HG02938 (cell line): ENCODE measurements around the gene CMC2.

Experiments
- ATAC-seq: cut with Tn5 transposase; IDR thresholded peaks from one replicate; pipeline ENCODE4 v1.9.1; 2021; ENCODE audit warnings: mild to moderate bottlenecking, moderate library complexity; ENCODE audit not compliant: unreplicated experiment

CMC2 gene

DNA sequence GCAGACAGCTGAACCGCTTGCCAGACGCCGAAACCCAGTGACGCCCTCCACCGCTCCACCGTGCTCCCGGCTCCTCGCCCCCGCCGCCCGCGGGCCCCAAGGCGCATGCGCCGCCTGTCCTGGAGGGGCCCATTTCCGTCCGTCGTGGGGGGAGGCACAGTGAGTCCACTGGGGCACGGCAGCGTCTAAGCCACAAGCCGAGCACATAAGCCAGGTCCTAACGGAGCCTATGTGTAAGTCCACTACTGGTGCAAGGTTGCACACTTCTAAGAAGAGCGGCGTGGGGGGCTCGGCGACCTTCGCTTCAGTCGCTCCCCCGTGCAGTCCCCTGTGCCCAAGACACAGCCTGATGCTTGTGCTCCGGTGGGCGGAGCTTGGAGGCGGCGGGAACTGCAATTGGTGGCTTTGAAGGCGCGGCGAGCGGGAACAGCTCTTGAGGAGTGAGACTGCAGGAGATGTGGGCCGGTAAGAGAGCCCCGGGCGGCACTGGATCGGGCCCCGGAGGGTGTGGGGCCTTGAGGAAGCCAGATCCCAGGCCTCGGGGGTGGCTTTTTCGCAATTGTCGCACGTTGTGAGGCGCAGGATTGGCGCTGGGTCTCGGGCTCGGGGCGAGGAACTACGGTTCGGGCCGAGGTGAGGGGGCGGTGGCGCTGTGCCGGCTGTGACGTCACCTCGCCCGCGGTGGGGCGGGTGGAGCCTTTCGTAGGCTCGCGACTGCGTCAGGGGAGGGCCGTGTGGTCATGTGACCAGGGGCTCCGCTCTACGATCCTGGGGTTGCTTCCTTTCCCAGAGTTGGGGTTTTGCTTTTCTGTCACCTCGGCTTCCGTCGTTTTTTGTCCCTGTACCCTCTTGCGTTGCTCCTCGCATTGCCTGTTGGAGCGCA is at the start of gene CMC2, which contains the start of gene CENPN:
CMC2 (minus strand) TSS at position 73 of the 883 bp plus-strand sequence. CDS start 9,491 bp downstream, outside the sequence.
CENPN (plus strand) TSS at position 402 of the 883 bp plus-strand sequence. CDS start 4,726 bp downstream, outside the sequence.
- ATAC-seq: peak; percentile 86

DNA sequence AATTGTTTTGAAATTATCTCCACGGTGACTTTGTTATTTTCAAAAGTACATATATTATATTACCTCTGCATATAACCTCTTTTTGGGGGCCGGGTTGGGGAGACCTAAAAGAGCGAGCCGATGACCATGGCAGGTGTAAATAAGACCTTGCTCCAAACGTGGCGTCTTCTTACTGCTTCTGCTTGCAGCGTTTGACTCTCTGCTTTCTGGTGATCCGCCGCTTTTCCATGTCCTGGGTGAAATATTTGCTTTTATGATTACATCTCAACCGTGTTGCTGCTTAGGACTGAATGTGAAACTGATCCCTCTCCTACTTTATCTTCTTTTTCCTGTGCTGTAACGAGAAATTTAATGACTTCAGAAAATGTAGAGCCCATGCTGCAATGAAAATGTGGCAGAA is 47.1 kb upstream of the CMC2 start:
- ATAC-seq: no peak

DNA sequence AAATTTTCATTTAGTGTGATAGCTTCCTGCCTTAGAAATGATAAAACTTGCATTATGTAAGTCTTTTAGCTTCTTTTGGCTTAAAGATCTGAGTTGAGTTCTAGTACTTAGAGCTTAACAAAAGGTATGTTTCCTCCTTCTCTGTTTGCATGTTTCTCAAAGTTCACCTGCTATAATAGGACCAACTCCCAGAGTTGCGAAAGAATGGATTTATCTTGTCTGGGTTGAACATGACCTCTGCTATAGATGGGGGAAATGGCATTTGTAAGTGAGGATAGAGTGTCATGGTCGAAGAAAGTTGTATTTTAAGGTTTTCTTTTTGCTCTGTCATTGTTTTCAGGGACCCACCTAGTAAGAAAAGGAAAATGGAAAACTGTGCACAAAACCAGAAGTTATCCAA is 36.1 kb upstream of the CMC2 start:
- no peak for ATAC-seq

DNA sequence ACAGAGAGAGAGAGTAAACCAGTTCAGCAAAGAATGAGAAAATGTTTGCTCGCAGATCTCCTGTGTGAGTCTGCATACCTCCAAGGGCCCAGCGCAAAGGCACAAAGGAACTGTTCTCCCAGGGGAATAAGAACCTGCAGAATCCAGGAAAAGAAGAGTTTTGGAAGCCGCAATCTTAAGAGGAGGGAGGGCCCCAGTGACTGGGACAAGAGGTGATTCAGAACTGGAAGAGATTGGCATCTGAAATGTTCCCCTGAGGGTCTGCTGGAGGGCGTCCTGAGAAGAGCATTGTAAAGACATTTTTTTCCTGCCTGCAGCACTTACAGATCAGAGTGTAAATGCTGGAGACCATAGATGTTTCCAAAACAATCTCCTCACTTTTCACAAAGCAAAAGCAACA is 35.0 kb upstream of the CMC2 start:
- no peak for ATAC-seq

DNA sequence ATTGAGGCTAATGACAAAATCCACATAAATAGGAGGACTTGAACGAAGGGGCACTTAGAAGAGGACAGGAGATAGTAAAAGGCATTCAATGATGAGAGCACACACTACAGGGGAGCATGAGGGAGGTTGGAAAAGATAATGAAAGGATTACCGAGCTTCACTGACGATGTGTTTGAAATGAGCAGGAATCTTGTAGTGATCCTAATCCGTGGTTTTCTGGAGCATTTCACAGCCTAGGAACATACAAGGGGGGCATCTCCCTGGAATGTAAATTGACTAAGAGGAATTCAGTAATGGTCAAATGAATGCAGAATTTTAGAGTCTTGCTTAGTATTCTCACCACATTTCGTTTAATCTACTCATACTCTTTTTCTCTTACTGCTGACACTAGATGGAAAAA is 34.2 kb upstream of the CMC2 start:
- ATAC-seq: no peak

DNA sequence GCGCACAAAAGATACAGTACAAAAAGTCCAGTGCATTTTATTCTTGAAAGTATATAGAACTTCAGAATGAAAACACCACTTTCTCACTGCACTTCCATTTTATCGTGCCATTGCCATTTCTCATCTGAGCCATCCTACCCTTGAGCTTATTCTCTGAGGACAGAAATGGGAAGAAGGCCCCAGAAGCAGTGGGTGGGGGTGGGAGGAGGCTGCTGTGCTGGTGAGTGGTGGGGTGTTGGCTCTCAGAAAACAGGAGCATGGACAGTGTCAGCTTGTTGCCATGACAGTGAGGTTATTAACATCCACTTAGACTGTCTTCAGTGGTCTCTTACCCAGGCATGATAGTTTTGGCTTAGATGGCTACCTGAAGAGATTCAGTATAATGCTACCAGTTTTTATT is 33.4 kb upstream of the CMC2 start:
- no peak for ATAC-seq

DNA sequence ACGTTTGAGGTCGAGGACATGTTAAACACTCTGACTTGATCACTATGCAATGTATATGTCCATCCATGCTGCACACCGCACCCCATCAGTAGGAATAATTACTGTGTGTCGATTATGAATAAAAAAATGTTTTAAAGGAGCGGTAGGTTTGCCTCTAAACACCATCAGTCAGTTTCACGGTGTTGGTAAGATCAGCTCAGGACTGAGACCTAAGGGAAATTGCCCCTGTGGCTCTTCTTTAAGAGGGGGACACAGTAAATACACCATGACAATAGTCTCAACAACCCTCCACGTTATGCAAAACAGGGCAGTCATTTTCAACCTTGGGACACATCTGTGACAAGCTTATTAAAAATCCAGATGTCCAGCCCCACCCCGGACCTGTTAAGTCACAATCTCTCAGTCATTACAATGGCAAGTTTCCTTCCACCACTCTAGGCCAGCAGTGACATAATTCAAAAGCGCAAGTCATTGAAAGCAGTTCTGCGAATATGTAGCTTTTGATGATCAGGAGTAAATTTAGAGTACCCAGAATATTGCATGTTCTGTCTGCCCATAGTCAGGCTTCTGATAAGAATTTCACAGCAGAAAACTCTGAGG is 30.2 kb upstream of the CMC2 start:
- ATAC-seq: no peak

DNA sequence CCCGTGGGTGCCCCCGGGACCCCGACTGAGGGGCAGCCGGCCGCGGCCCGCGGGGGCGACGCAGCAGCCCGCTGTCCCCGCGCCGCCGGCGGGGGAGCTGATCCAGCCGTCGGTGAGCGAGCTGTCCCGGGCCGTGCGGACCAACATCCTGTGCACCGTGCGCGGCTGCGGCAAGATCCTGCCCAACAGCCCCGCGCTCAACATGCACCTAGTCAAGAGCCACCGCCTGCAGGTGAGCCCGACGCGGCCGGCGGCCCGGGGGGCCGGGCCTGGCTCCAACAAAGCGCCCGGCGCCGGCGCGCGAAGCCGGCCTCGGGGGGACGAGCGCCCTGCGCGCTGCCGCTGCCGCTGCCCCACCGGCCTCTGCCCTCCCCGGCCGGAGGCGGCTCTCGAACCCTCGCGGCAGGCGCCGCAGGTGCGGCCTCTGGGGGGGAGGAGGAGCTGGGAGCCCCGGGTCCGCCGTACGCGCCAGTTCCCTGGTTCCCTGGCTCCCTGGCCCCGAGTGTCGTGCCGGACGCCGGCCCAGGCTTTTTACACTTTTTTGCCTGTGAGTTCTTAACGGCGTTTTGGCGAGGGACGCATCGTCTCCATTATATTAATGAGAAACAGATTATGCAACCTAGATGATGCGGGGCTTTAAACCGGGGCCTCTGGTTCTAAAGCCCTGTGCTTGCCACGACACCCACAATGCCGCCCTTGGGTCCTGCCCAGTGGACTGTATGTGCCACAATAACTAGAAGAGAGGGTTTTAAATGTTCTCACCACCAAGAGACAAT is 29.5 kb upstream of the CMC2 start:
- peak; percentile 64 for ATAC-seq

DNA sequence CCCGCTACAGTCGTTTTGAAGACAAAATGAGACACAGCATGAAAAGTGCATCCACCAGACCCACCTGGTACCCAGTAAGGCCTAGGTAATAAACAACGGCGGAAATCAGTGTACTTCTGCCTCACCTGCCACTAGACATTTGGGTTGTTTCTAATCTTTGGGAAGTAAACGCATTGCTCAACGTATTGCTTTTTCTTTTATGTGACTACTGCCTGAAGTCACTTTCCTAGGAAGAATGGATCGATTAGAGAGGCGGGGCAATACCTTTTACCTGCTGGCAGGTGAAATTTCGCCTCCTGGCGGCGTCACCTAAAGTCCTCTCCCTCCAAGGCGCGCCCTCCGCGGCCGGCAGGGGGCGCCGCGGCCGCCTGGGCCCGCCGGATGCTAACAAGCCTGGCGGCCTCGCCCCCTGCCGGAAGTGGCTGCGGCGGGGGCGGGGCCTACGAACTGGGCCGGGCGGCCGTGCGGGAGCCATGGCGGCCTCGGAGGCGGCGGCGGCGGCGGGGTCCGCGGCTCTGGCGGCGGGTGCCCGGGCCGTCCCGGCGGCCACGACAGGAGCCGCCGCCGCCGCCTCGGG is 28.8 kb upstream of the CMC2 start, which contains the start of gene ATMIN:
ATMIN (plus strand) TSS at position 445 of the 577 bp plus-strand sequence; CDS start at position 474, 29 bp downstream.
- peak; percentile 75 for ATAC-seq

DNA sequence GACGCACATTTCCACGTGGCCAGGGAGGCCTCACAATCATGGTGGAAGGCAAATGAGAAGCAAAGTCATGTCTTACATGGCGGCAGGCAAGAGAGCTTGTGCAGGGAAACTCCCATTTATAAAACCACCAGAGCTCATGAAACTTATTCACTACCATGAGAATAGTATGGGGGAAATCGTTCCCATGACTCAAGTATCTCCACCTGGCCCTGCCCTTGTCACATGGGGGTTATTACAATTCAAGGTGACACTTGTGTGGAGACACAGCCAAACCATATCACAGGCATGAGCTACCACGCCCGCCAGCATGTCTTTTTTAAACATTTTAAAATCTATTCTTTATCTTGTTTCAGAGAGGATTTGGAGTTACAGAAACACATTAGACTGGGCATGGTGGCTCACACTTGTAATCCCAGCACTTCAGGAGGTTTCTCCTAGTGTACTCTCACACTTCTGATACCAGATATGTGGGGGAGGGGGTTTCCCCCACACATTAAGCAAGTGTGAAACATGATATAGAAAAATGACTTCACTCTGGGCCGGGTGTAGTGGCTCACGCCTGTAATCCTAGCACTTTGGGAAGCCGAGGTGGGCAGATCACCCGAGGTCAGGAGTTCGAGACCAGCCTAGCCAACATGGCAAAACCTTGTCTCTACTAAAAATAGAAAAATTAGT is 23.4 kb upstream of the CMC2 start:
- no peak for ATAC-seq

DNA sequence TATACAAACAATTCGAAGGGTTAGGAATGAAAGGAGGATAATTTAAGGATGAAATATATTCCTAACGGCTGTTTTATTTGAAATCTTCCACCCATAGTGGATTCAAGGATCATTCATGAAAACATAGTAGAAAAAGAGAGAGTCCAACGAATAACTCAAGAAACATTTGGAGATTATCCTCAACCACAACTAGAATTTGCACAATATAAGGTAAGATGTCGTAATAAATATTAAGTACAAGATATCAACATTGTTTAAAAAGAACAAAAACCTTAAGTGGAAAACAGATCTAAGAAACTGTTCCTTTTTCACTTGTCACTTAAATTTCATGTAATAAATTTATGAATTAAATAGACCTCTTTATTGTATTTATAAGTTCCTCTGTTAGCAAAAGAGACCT is 19.7 kb upstream of the CMC2 start:
- no peak for ATAC-seq

DNA sequence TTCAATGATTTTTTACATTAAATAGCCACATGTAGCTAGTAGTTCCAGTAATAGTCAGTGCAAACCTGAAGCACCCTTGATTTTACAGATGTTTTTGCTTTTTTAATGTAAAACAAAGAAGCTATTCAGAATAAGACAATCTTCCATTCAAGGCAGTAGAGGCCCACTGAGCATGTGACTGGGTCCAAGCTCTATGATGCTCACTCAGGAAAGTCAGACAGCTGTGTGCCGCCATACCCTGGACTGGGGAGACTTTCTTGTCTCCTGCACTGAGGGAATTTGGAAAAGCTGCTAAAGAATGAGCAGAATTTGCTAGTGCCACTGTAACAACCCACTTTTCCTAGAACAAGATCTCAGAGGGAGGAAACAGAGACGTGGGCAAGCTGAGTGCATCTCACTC is 11.8 kb upstream of the CMC2 start:
- no peak for ATAC-seq

DNA sequence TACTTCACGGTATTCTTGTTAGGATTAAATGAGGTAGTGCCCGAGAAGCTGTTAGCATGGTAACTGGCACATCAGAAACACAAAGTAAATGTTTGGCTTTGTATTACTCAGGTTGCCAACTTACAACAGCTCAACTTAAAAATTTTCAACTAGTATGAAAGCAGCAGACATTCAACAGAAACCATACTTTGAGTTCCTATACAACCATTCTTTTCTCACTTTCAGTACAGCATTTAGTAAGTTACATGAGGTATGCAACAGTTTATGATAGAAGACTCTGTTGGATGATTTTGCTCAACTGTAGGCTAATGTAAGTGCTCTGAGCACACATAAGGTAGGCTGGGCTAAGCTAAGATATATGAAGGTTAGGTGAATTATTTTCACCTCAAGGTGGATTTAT is 8.0 kb upstream of the CMC2 start:
- no peak for ATAC-seq

DNA sequence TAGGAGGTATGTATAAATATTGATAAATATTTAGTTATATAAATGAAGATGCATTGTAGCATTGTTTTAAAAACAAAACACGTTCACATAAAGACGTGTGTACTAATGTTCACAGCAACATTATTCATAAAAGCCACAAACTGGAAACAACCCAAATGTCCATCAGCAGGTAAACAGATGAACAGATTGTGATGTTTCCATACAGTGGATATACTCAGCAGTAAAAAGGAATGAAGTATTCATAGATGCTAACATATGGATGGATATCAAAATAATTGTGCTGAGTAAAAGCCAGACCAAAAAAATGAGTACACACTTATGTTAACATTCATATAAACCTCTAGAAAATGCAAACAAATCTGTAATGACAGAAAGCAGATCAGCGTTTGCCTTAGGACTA is 6.3 kb upstream of the CMC2 start:
- ATAC-seq: no peak

DNA sequence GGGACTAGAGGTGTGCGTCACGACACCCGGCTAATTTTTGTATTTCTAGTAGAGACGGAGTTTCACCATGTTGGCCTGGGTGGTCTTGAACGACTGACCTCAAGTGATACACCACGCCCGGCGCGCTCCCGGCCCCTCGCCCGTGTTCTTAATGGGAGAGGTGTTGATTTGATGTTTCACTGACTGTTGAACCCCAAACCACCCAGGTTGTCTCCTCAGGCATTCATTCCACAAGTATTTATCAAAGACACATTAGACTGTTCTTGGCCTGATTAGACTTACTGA is 1.8 kb upstream of the CMC2 start:
- ATAC-seq: no peak

DNA sequence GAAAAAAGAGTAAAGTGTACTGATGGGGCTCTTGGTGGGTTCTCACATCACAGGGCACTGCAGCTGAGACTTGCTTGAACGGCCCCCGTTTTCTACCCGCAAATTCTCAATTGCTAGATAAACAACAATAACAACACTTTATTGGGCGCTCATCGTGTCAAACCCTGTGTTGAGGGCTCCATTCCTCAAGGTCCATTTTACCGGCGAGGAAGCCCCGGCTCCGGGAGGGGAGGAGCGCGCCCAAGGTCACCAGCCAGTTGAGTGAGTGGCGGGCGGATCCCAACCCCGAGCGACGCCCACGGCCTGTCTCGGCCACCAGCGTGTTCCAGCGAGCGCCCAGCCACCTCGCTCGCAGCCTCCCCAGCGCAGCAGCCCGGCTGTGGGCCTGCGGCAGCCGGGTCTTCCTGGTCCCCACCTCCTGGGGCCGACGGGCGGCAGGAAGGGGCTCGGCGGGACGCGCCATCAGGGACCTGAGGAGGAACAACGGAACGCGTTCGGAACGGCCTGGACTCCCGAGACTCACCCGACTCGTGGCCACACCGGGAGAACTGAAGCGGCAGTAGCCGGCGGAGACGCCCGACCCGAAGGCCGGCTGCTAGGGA is 373 bp downstream of the CMC2 start:
- ATAC-seq: peak; percentile 24

DNA sequence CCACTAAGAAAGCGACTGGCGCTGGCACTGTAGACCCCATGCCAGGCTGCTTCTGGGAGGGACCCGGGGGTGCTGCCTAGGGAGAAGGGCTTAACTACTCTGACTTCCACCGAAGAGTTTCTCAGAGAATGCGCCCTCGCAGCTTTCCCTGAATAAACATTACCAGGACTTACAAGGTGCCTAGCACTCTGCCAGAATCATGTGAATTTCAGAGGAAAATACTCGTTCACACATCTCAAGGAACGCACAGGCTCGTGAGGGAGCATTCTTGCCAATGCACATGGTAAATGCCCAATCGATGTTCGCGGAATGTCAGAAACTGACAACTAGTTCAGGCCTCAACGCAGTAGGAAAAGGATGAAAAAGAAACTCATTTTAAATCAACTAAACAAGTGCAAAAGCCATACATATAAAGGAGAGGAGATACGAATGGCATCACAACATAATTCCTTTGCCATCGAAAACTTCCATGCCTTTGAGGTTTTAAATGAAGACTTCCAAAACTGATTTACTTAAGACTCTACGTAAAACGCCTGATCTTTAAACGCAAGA is 999 bp downstream of the CMC2 start:
- ATAC-seq: no peak

DNA sequence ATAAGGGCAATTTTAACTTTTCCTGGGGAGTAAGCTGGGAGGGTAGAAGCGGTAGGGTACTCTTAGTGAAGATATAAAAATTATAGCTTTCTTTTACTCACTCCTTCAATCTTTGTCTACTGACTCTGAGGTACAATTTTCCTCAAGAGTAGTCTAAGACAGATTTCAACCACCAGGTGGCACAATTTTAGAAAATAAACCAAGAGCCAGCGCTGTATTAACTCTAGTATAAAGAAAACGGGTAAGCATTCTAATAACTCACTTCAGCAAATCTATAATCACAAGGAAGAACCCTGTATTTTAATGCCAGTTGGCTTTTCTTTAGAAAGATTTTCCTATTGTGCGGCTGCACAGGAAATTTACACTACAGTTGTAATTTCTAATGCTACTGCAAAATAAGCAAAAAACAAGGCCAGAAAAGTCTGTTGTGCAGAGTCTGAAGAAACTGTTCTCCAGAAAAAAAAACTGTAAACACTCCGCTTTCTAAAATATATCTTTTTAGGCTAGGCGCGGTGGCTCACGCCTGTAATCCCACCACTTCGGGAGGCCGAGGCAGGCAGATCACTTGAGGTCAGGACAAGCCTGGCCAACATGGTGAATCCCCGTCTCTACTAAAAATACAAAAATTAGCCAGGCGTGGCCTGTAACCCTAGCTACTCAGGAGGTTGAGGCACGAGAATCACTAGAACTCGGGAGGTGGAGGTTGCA is 1.9 kb downstream of the CMC2 start:
- no peak for ATAC-seq
